Activated T-cell treated with anti-CD3 and anti-CD28 coated beads for 1 hour (primary cell): ENCODE measurements around the gene HINT2.

Experiments
- DNase-seq: peaks from one replicate; pipeline ENCODE4 v3.0.0-alpha.2; 2020; ENCODE audit warnings: low read depth

HINT2 gene

GRCh38 chr9:35811381-35812024 lies 3.3 kb downstream of the HINT2 start:
- DNase-seq: no peak

GRCh38 chr9:35810122-35810521 lies 4.7 kb downstream of the HINT2 start:
- no peak for DNase-seq

- no peak for DNase-seq
Observed at GRCh38 chr9:35808433-35808832, 6.4 kb downstream of the HINT2 start.

- no peak for DNase-seq
Observed at GRCh38 chr9:35806101-35806500, 8.7 kb downstream of the HINT2 start.

- DNase-seq: no peak
Observed at GRCh38 chr9:35801328-35802128, 13.3 kb downstream of the HINT2 start.

GRCh38 chr9:35800530-35800929 lies 14.3 kb downstream of the HINT2 start:
- DNase-seq: no peak

GRCh38 chr9:35798658-35799374 lies 16.0 kb downstream of the HINT2 start:
- no peak for DNase-seq

- DNase-seq: no peak
Observed at GRCh38 chr9:35797311-35798109, 17.3 kb downstream of the HINT2 start.

- DNase-seq: no peak
Observed at GRCh38 chr9:35795695-35796094, 19.1 kb downstream of the HINT2 start.

GRCh38 chr9:35793461-35793860 lies 21.4 kb downstream of the HINT2 start:
- no peak for DNase-seq

- DNase-seq: no peak
Observed at GRCh38 chr9:35792826-35793225, 22.0 kb downstream of the HINT2 start.

GRCh38 chr9:35792024-35792813 lies 22.6 kb downstream of the HINT2 start:
- no peak for DNase-seq

GRCh38 chr9:35791297-35791921 lies 23.4 kb downstream of the HINT2 start, which contains the start of gene NPR2:
TSS of gene NPR2 (plus strand) at chr9:35791591. CDS start at chr9:35792409, 818 bp downstream.
- no peak for DNase-seq

GRCh38 chr9:35790385-35791296 lies 24.2 kb downstream of the HINT2 start:
- DNase-seq: peak; percentile 52

GRCh38 chr9:35790025-35790384 lies 24.8 kb downstream of the HINT2 start:
- DNase-seq: no peak

GRCh38 chr9:35789541-35789940 lies 25.3 kb downstream of the HINT2 start:
- no peak for DNase-seq

- DNase-seq: no peak
Observed at GRCh38 chr9:35783418-35783817, 31.4 kb downstream of the HINT2 start.

- DNase-seq: no peak
Observed at GRCh38 chr9:35781066-35781465, 33.8 kb downstream of the HINT2 start.

GRCh38 chr9:35778496-35778895 lies 36.3 kb downstream of the HINT2 start:
- DNase-seq: no peak

- no peak for DNase-seq
Observed at GRCh38 chr9:35776018-35776417, 38.8 kb downstream of the HINT2 start.
